Measurements from ENCODE around the gene NLRP12. TPM values are rescaled to one million over a fixed set of nuclear protein-coding genes. Genes with fewer than 3 reads are reported as not detected.

The NLRP12 gene
- total RNA-seq, 2 experiments from 2014 or later: not detected

- H3K36me3 ChIP-seq (ENCODE audit: insufficient read depth, low read length): no peaks in the 10 kb centered on the region
- TF ChIP-seq, protein P1, sequence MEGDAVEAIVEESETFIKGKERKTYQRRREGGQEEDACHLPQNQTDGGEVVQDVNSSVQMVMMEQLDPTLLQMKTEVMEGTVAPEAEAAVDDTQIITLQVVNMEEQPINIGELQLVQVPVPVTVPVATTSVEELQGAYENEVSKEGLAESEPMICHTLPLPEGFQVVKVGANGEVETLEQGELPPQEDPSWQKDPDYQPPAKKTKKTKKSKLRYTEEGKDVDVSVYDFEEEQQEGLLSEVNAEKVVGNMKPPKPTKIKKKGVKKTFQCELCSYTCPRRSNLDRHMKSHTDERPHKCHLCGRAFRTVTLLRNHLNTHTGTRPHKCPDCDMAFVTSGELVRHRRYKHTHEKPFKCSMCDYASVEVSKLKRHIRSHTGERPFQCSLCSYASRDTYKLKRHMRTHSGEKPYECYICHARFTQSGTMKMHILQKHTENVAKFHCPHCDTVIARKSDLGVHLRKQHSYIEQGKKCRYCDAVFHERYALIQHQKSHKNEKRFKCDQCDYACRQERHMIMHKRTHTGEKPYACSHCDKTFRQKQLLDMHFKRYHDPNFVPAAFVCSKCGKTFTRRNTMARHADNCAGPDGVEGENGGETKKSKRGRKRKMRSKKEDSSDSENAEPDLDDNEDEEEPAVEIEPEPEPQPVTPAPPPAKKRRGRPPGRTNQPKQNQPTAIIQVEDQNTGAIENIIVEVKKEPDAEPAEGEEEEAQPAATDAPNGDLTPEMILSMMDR (conservative IDR thresholded peaks at IDR 0.05; ENCODE audit: low read length): no peak
- no peak for TF ChIP-seq EZH2phosphoT487 (IDR thresholded peaks at IDR 0.05; ENCODE audit: borderline replicate concordance, low read depth, low read length)
- no peak overlapping the region for H2AFZ ChIP-seq (ENCODE audit: low read length)
- no peaks in the 10 kb centered on the region for H3K79me2 ChIP-seq (ENCODE audit: insufficient read depth, low read depth, low read length)
- no peak overlapping the region for H3K4me3 ChIP-seq (ENCODE audit: low read depth, low read length, poor library complexity, severe bottlenecking)
- no TSS peak for BruUV-seq (replicated peaks)
- no peak for DNase-seq (ENCODE audit: low spot score)
- no peaks in the 10 kb centered on the region for H3K4me1 ChIP-seq (ENCODE audit: insufficient read depth, low read length, poor library complexity, severe bottlenecking)
- H3K9me2 ChIP-seq (ENCODE audit: insufficient read depth, low read length): no peaks in the 10 kb centered on the region
- intact Hi-C loops (cut with micrococcal nuclease; ENCODE audit: unreplicated experiment): no loop called here
- no peak overlapping the region for H3K4me2 ChIP-seq (ENCODE audit: low read length)
- no peak overlapping the region for H3K27ac ChIP-seq (ENCODE audit: low read depth, low read length, poor library complexity, severe bottlenecking)
- H3K9me3 ChIP-seq (ENCODE audit: low read length): no peaks in the 10 kb centered on the region
- ChIA-PET CTCF (ENCODE audit: unreplicated experiment) (interaction anchor here (0.6 kb wide), 1 partner anchor 356 kb away, joined by 3 read pairs; no protein-coding TSS in a partner anchor), POLR2A (no interaction called here)
- no peaks in the 10 kb centered on the region for H4K20me1 ChIP-seq (ENCODE audit: insufficient read depth, low read length)
These were observed 13.9 kb downstream of the NLRP12 start for GRCh38 chr19:53810187-53810546.

- Histone ChIP-seq H2AFZ (ENCODE audit: low read length) (no peak overlapping the region), H3K4me1 (ENCODE audit: insufficient read depth, low read length, poor library complexity, severe bottlenecking) (no peaks in the 10 kb centered on the region), H3K79me2 (ENCODE audit: insufficient read depth, low read depth, low read length) (no peaks in the 10 kb centered on the region), H3K36me3 (ENCODE audit: insufficient read depth, low read length) (no peaks in the 10 kb centered on the region), H3K4me3 (ENCODE audit: low read depth, low read length, poor library complexity, severe bottlenecking) (no peak overlapping the region), H3K27ac (ENCODE audit: low read depth, low read length, poor library complexity, severe bottlenecking) (no peak overlapping the region), H3K9me3 (ENCODE audit: low read length) (no peaks in the 10 kb centered on the region), H4K20me1 (ENCODE audit: insufficient read depth, low read length) (no peaks in the 10 kb centered on the region), H3K9me2 (ENCODE audit: insufficient read depth, low read length) (no peaks in the 10 kb centered on the region), H3K4me2 (ENCODE audit: low read length) (no peak overlapping the region)
- DNase-seq (ENCODE audit: low spot score): no peak
- no peak for TF ChIP-seq EZH2phosphoT487 (IDR thresholded peaks at IDR 0.05; ENCODE audit: borderline replicate concordance, low read depth, low read length)
- TF ChIP-seq, protein P1 (conservative IDR thresholded peaks at IDR 0.05; ENCODE audit: low read length): peak; percentile 55
- ChIA-PET CTCF (ENCODE audit: unreplicated experiment) (interaction anchor here (0.6 kb wide), 1 partner anchor 355 kb away, joined by 3 read pairs; no protein-coding TSS in a partner anchor), POLR2A (no interaction called here)
- intact Hi-C loops (cut with micrococcal nuclease; ENCODE audit: unreplicated experiment): no loop called here
- no TSS peak for BruUV-seq (replicated peaks)
These were observed 14.5 kb downstream of the NLRP12 start for GRCh38 chr19:53809518-53810186.

GRCh38 chr19:53808710-53809125, 15.4 kb downstream of the NLRP12 start:
- Histone ChIP-seq H3K9me3 (ENCODE audit: low read length) (no peaks in the 10 kb centered on the region), H3K4me1 (ENCODE audit: insufficient read depth, low read length, poor library complexity, severe bottlenecking) (no peaks in the 10 kb centered on the region), H3K27ac (ENCODE audit: low read depth, low read length, poor library complexity, severe bottlenecking) (no peak overlapping the region), H3K79me2 (ENCODE audit: insufficient read depth, low read depth, low read length) (no peaks in the 10 kb centered on the region), H2AFZ (ENCODE audit: low read length) (no peak overlapping the region), H3K9me2 (ENCODE audit: insufficient read depth, low read length) (no peaks in the 10 kb centered on the region), H4K20me1 (ENCODE audit: insufficient read depth, low read length) (no peaks in the 10 kb centered on the region), H3K4me3 (ENCODE audit: low read depth, low read length, poor library complexity, severe bottlenecking) (no peak overlapping the region), H3K4me2 (ENCODE audit: low read length) (no peak overlapping the region), H3K36me3 (ENCODE audit: insufficient read depth, low read length) (no peaks in the 10 kb centered on the region)
- ChIA-PET POLR2A (no interaction called here), CTCF (ENCODE audit: unreplicated experiment) (no interaction called here)
- no peak for TF ChIP-seq EZH2phosphoT487 (IDR thresholded peaks at IDR 0.05; ENCODE audit: borderline replicate concordance, low read depth, low read length)
- TF ChIP-seq, protein P1 (conservative IDR thresholded peaks at IDR 0.05; ENCODE audit: low read length): peak; percentile 67
- BruUV-seq (replicated peaks): no TSS peak
- peak; percentile 22 for DNase-seq (ENCODE audit: low spot score)
- intact Hi-C loops (cut with micrococcal nuclease; ENCODE audit: unreplicated experiment): no loop called here
